Right lobe of liver (tissue), 6 donors: ENCODE data around the gene SCN3A. TPM values are rescaled to one million over a fixed set of nuclear protein-coding genes. Genes with fewer than 3 reads are reported as not detected.

ENCODE experiments used
- ATAC-seq, 4 donors: fragments of 200-7000 bp; cut with Tn5 transposase; one replicate each; pipeline ENCODE4 v1.9.1; 2020; ENCODE audit warnings: mild to moderate bottlenecking in 4 of 4, moderate library complexity in 4 of 4
- DNase-seq, 3 donors: peaks; one replicate each; pipeline ENCODE4 v3.0.0-alpha.2; 2020
- H3K27ac ChIP-seq, 3 donors: fragments of 200-600 bp; one replicate each; pipeline ENCODE4 v1.8.0; 2022
- H3K27me3 ChIP-seq, 2 donors: fragments of 200-600 bp; one replicate each; pipeline ENCODE4 v1.8.0; 2022
- H3K36me3 ChIP-seq, 4 donors: fragments of 200-600 bp; sonication (generic) in 1 of 4; one replicate each; pipeline versions ENCODE4 v1.5.1 to v1.8.0; 2017 to 2022; ENCODE audit warnings: control low read depth in 1 of 4
- H3K4me1 ChIP-seq, 4 donors: fragments of 200-600 bp; sonication (generic) in 1 of 4; one replicate each; pipeline versions ENCODE4 v1.5.1 to v1.8.0; 2017 to 2022; ENCODE audit warnings: control low read depth in 1 of 4
- H3K4me3 ChIP-seq, 3 donors: fragments of 200-600 bp; one replicate each; pipeline ENCODE4 v1.8.0; 2022
- H3K9me3 ChIP-seq, 4 donors: fragments of 200-600 bp; sonication (generic) in 1 of 4; one replicate each; pipeline versions ENCODE4 v1.5.1 to v1.8.0; 2017 to 2022; ENCODE audit warnings: control low read depth in 1 of 4
- POLR2A ChIP-seq: fragments of 450-650 bp; IDR thresholded peaks from one replicate; pipeline ENCODE4 v1.6.1; 2017; ENCODE audit warnings: antibody characterized with exemption, mild to moderate bottlenecking
- WGBS: methylation state at CpG from one replicate; pipeline ENCODE4 v1.1.6; 2018; ENCODE audit warnings: low coverage, low lambda C conversion rate; ENCODE audit not compliant: insufficient coverage; ENCODE audit errors: missing lambda C conversion rate; 5-methylcytosine and 5-hydroxymethylcytosine counted together
- intact Hi-C, 2 donors: fragments of 100-400 bp; cut with DNase I; formaldehyde crosslinking; loops; one replicate each; pipeline versions ENCODE4 v1.11.2 to v1.14.1; 2022
- total RNA-seq, 6 experiments: library from RNA; depleted of rRNA in 2 of 6; stranded (reverse); fragments of >200 nt in 2 of 6; fragmentation: NEBNext Ultra II Directional in 3 of 6; extraction: Animal tissue kit (Norgen Biotek cat#: 25700) in 3 of 6; gene quantifications; one replicate each; pipeline versions ENCODE4 v1.1.0 to v1.2.4, GENCODE V29; 2016 to 2023
- TF ChIP-seq, protein P1 (sequence below), 4 donors: fragments of 200-600 bp in 3 of 4; fragments of 450-650 bp in 1 of 4; IDR thresholded peaks; one replicate each; pipeline versions ENCODE4 v1.5.1 to v1.8.0; 2016 to 2022; ENCODE audit warnings: antibody characterized with exemption in 4 of 4, mild to moderate bottlenecking in 2 of 4
- donor health status: DM: no; HTN: yes; CAD: no.
- donor health status: DM: no; HTN: no; CAD: no.
- donor health status: DM: no; HTN: no; CAD: no.
- donor health status: DM: no; HTN: yes; CAD: no.
- donor health status: DM: no; HTN: yes; CAD: no.

The SCN3A gene
- total RNA-seq, 6 experiments from 2014 or later, result 0.02 to 0.17 (median 0.06) TPM; not detected in 3

GRCh38 chr2:165070076-165070475 lies 133.8 kb downstream of the SCN3A start:
- no peaks in the 10 kb centered on the region for H3K4me1 ChIP-seq
- no peaks in the 10 kb centered on the region for H3K36me3 ChIP-seq
- ATAC-seq (no peak), DNase-seq (no peak)
- H3K9me3 ChIP-seq, result no peaks in the 10 kb centered on the region
- WGBS, result 89% methylated on average over 8 of the region's 9 CpGs
- H3K4me3 ChIP-seq, result no peak overlapping the region
- intact Hi-C loops, result no loop called here
- no peak overlapping the region for H3K27ac ChIP-seq
- no peaks in the 10 kb centered on the region for H3K27me3 ChIP-seq
- TF ChIP-seq POLR2A, result no peak
- TF ChIP-seq, protein P1, sequence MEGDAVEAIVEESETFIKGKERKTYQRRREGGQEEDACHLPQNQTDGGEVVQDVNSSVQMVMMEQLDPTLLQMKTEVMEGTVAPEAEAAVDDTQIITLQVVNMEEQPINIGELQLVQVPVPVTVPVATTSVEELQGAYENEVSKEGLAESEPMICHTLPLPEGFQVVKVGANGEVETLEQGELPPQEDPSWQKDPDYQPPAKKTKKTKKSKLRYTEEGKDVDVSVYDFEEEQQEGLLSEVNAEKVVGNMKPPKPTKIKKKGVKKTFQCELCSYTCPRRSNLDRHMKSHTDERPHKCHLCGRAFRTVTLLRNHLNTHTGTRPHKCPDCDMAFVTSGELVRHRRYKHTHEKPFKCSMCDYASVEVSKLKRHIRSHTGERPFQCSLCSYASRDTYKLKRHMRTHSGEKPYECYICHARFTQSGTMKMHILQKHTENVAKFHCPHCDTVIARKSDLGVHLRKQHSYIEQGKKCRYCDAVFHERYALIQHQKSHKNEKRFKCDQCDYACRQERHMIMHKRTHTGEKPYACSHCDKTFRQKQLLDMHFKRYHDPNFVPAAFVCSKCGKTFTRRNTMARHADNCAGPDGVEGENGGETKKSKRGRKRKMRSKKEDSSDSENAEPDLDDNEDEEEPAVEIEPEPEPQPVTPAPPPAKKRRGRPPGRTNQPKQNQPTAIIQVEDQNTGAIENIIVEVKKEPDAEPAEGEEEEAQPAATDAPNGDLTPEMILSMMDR (IDR thresholded peaks at IDR 0.05), result no peak

DNA sequence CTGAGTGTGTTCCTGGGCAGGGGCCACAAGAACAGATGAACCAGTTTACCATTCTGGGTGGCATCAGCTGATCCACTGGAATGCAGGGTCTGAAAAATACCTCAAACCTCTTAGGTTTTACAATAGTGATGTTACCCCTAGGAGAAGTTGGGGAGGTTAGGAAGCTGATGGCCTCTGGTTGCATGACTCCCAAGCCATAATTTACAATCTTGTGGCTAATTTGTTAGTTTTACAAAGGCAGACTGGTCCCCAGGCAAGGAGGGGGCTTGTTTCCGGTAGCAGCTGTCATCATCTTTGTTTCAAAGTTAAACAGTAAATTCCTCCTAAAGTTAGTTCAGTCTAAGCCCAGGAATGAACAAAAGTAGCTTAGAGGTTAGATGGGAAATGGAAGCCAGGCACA lies 134.7 kb downstream of the SCN3A start:
- Histone ChIP-seq H3K27ac (no peak overlapping the region), H3K9me3 (no peaks in the 10 kb centered on the region), H3K27me3 (no peaks in the 10 kb centered on the region), H3K4me3 (no peak overlapping the region), H3K36me3 (no peaks in the 10 kb centered on the region), H3K4me1 (no peaks in the 10 kb centered on the region)
- intact Hi-C loops, result no loop called here
- no peak for ATAC-seq
- no peak for DNase-seq
- 60% methylated on average over 1 of the region's 1 CpG for WGBS
- TF ChIP-seq POLR2A, result no peak
- TF ChIP-seq, protein P1 (IDR thresholded peaks at IDR 0.05), result no peak

DNA sequence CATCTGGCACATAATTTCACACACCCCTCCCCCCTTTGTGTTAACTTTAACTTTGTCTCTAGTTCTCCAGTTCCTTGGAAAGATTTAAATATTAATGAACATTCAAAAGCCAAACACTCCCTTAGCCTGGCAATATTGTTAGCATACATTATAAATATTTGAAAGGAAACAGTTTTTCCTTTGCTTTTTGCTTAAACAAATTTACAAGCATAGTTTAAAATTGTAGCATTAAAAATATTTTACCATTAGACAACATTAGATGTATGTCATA lies 135.4 kb downstream of the SCN3A start:
- Histone ChIP-seq H3K27me3 (no peaks in the 10 kb centered on the region), H3K4me3 (no peak overlapping the region), H3K9me3 (no peaks in the 10 kb centered on the region), H3K36me3 (no peaks in the 10 kb centered on the region), H3K27ac (no peak overlapping the region), H3K4me1 (no peaks in the 10 kb centered on the region)
- DNase-seq (no peak), ATAC-seq (no peak)
- intact Hi-C loops, result no loop called here
- TF ChIP-seq, protein P1 (IDR thresholded peaks at IDR 0.05), result no peak
- TF ChIP-seq POLR2A, result no peak

GRCh38 chr2:165067643-165068486 lies 136.0 kb downstream of the SCN3A start:
- Histone ChIP-seq H3K4me3 (no peak overlapping the region), H3K9me3 (no peaks in the 10 kb centered on the region), H3K27me3 (no peaks in the 10 kb centered on the region), H3K4me1 (no peaks in the 10 kb centered on the region), H3K27ac (no peak overlapping the region), H3K36me3 (no peaks in the 10 kb centered on the region)
- DNase-seq, result no peak
- 38% methylated on average over 8 of the region's 12 CpGs for WGBS
- intact Hi-C loops, result no loop called here
- TF ChIP-seq, protein P1 (IDR thresholded peaks at IDR 0.05), result no peak
- TF ChIP-seq POLR2A, result no peak
- no peak for ATAC-seq

GRCh38 chr2:165064743-165065142 lies 139.1 kb downstream of the SCN3A start:
- Histone ChIP-seq H3K27me3 (no peaks in the 10 kb centered on the region), H3K4me1 (no peaks in the 10 kb centered on the region), H3K4me3 (no peak overlapping the region), H3K9me3 (no peaks in the 10 kb centered on the region), H3K27ac (no peak overlapping the region), H3K36me3 (no peaks in the 10 kb centered on the region)
- ATAC-seq, result no peak
- WGBS, result 90% methylated on average over 3 of the region's 3 CpGs
- intact Hi-C loops, result no loop called here
- no peak for DNase-seq
- TF ChIP-seq, protein P1 (IDR thresholded peaks at IDR 0.05), result no peak
- TF ChIP-seq POLR2A, result no peak
